Fibroblast of lung (primary cell): ENCODE data around the gene ARVCF.

Experiments
- EZH2 ChIP-seq: IDR thresholded peaks from 2 replicates; pipeline ENCODE4 v1.5.1; 2012; ENCODE audit warnings: low read length, control low read depth, mild to moderate bottlenecking; ENCODE audit errors: missing control alignments
- TF ChIP-seq, protein P1 (sequence below), 2 donors: IDR thresholded peaks in 1 of 2; conservative IDR thresholded peaks in 1 of 2; 1 replicate in 1 of 2; 2 replicates in 1 of 2; pipeline ENCODE4 v1.5.1; 2011 to 2012; ENCODE audit warnings: low read length in 2 of 2, control low read depth in 1 of 2, inconsistent platforms in 1 of 2, low read depth in 1 of 2, mild to moderate bottlenecking in 1 of 2

DNA sequence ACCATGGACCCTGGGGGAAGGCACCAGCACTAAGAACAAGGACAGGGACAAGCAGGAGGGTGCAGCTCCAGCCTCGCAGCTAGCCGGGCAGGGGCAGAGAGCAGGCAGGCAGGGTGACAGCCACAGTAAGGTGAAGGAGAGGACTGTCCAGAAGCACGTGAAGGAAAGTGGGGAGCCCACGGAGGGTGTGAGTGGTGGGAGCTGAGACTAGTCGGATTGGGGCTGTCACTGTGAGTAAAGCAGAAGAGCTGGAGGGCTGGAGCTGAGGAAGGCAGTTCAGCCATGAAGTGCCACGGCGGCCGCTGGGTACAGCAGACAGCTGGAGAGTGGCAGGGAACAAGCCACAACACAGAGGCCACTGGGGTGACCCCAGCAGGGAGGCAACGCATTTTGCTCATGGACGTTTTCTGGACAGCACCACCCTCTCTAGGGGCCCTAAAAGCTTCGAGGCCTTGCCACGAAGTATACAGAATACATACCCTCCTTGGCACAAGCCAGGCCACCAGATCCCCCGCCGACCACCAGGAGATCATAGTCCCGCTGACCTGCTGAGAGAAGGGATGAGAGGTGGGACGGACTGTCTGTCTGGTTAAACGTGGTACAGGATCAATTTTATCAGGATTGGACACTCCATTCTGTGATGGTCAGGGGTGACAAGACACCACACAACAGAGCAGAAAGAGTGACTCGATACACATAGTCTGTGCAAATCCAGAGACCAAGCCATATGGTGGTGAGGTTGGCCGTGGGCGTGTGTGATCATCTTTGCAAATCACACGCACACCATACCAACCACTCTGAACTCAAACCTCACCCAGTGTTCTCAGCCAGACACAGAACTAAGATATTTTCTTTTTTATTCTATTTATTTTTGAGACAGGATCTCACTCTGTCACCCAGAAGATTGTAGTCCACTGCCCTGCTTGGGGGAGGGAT is 85.8 kb downstream of the ARVCF start:
- TF ChIP-seq, protein P1, sequence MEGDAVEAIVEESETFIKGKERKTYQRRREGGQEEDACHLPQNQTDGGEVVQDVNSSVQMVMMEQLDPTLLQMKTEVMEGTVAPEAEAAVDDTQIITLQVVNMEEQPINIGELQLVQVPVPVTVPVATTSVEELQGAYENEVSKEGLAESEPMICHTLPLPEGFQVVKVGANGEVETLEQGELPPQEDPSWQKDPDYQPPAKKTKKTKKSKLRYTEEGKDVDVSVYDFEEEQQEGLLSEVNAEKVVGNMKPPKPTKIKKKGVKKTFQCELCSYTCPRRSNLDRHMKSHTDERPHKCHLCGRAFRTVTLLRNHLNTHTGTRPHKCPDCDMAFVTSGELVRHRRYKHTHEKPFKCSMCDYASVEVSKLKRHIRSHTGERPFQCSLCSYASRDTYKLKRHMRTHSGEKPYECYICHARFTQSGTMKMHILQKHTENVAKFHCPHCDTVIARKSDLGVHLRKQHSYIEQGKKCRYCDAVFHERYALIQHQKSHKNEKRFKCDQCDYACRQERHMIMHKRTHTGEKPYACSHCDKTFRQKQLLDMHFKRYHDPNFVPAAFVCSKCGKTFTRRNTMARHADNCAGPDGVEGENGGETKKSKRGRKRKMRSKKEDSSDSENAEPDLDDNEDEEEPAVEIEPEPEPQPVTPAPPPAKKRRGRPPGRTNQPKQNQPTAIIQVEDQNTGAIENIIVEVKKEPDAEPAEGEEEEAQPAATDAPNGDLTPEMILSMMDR (conservative IDR thresholded peaks at IDR 0.05 in 1 of 2, IDR thresholded peaks at IDR 0.05 in 1 of 2; ENCODE audit: low read depth in 1 of 2, low read length in 2 of 2) = no peak
- no peak for TF ChIP-seq EZH2
